ENCODE results near the gene ZFC3H1.

- no peak for TF ChIP-seq CTCF (IDR thresholded peaks at IDR 0.05; ENCODE audit: low read depth, low read length)
- no peak for TF ChIP-seq POLR2A (IDR thresholded peaks at IDR 0.05; ENCODE audit: extremely low read depth, insufficient read length)
- TF ChIP-seq MYC (IDR thresholded peaks at IDR 0.05; ENCODE audit: low read depth, low read length), result no peak
- no peak for TF ChIP-seq MAX (IDR thresholded peaks at IDR 0.05; ENCODE audit: low read depth, low read length)
Measured at GRCh38 chr12:71584356-71584755, 79.3 kb downstream of the ZFC3H1 start.
